IPS-NIHi7 (cell line): ENCODE measurements around the gene KRTAP10-10.
"Not testable (repeated sequence)": the region's sequence is repeated elsewhere in the genome, so short reads cannot be mapped to it uniquely, and the experiment has no call there.

Experiments used
- DNase-seq: peaks from one replicate; pipeline ENCODE4 v3.0.0; 2012; ENCODE audit warnings: mixed read lengths; ENCODE audit errors: extremely low spot score

Gene KRTAP10-10

GRCh38 chr21:44626673-44627143 is 10.4 kb upstream of the KRTAP10-10 start, which contains the start of gene KRTAP10-9:
TSS of gene KRTAP10-9 (plus strand) at chr21:44627093. CDS start at chr21:44627172, 79 bp downstream.
- DNase-seq = no peak

GRCh38 chr21:44627181-44627822 is 9.9 kb upstream of the KRTAP10-10 start:
- DNase-seq = not testable (repeated sequence)

DNA sequence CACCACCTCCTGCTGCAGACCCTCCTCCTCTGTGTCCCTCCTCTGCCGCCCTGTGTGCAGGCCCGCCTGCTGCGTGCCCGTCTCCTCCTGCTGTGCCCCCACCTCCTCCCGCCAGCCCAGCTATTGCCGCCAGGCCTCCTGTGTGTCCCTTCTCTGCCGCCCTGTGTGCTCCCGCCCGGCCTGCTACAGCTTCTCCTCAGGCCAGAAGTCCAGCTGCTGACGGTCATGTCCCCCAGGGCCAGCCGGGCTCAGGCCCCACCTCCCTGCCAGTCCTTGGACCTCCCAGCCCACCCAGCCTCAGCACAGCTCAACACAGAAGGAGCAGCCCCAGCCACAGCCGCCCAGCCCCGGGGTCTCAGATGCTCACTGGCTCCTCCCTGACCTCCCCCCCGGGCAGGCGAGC is 9.3 kb upstream of the KRTAP10-10 start:
- DNase-seq = not testable (repeated sequence)

GRCh38 chr21:44628707-44629391 is 8.3 kb upstream of the KRTAP10-10 start:
- DNase-seq = no peak

DNA sequence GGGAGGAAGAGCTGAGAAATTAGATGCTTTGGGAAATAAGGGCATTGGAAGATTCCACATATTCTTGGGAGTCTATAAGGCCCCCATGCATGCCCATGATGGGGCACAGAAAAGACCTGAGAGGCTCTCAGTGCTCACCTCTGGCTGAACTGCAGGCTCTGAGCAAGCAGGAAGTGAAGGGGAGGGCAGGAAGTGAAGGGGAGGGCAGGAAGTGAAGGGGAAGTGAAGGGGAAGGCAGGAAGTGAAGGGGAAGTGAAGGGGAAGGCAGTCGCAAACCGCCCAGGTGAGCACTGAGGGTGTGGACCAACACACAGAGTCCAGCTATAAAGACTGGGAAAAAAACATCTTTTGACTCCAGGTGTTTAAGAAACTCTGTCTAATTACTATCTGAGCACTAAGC is 6.7 kb upstream of the KRTAP10-10 start:
- DNase-seq = no peak

GRCh38 chr21:44632067-44632466 is 5.1 kb upstream of the KRTAP10-10 start:
- DNase-seq = no peak

GRCh38 chr21:44636209-44637017 is 743 bp upstream of the KRTAP10-10 start:
- no peak for DNase-seq

DNA sequence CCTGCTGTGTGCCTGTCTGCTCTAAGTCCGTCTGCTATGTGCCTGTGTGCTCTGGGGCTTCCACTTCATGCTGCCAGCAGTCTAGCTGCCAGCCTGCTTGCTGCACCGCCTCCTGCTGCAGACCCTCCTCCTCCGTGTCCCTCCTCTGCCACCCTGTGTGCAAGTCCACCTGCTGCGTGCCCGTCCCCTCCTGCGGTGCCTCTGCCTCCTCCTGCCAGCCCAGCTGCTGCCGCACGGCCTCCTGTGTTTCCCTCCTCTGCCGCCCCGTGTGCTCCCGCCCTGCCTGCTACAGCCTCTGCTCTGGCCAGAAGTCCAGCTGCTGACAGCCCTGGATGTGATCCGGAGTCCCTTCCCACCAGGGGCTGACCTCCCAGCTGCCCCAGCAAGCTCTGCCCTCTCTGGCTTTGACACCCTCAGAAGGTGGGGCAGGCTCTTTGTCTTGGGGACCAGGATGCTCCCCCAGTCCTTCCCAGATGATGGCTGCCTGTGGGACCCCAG is 744 bp downstream of the KRTAP10-10 start:
- not testable (repeated sequence) for DNase-seq

- not testable (repeated sequence) for DNase-seq
Measured at GRCh38 chr21:44638506-44639330, 1.6 kb downstream of the KRTAP10-10 start.

DNA sequence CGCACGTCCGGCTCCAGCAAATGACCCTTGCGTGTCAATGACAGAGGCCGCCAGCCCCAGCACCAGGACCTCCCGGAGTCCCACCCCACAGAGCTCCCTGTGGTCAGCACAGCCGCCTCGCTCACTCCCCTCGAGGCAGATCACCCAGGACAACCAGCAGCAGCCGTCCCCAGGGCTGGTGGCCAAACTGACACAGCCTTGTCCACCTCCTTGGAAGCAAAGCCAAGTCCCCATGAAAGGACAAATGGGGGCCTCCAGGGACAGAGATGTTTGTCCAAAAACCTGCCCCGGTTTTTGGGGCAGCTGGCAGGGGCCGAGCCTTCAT is 2.1 kb downstream of the KRTAP10-10 start:
- no peak for DNase-seq

DNA sequence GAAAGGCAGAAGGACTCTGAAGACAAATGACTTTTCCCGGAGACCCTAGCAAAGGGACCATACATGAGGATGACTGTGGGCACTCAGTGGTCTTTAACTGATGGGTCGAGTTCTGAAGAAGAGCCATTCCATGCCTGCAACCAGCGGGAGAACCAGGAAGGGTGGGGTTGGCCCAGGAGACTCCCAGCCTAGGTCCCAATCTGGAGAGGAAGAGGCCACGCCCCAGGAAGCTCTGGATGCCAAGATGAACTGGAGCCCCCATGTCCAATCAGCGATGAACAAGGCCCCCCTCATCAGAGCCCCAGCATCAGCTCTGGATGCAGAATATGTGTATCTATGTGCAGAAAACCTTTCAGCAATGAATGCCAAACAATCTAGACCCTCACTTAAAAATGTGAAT is 3.6 kb downstream of the KRTAP10-10 start:
- no peak for DNase-seq

GRCh38 chr21:44643741-44644310 is 6.7 kb downstream of the KRTAP10-10 start:
- no peak for DNase-seq

GRCh38 chr21:44644878-44645277 is 7.7 kb downstream of the KRTAP10-10 start:
- no peak for DNase-seq

- not testable (repeated sequence) for DNase-seq
Measured at GRCh38 chr21:44646366-44647221, 9.4 kb downstream of the KRTAP10-10 start, which contains the start of gene KRTAP10-11. TSS of gene KRTAP10-11 (plus strand) at chr21:44646414. CDS start at chr21:44646459, 45 bp downstream.

DNA sequence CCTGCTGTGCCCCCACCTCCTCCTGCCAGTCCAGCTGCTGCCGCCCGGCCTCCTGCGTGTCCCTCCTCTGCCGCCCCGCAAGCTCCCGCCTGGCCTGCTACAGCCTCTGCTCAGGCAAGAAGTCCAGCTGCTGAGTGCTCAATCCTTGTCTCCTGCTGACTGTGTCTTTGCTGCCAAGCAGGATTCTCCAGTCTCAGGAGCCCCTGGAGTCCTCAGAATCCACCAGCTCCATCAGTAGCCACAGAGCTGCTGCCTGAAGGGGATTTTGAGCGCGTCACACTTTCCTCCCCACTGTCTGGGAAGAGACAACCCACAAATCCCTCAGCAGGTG is 10.0 kb downstream of the KRTAP10-10 start:
- DNase-seq = no peak

DNA sequence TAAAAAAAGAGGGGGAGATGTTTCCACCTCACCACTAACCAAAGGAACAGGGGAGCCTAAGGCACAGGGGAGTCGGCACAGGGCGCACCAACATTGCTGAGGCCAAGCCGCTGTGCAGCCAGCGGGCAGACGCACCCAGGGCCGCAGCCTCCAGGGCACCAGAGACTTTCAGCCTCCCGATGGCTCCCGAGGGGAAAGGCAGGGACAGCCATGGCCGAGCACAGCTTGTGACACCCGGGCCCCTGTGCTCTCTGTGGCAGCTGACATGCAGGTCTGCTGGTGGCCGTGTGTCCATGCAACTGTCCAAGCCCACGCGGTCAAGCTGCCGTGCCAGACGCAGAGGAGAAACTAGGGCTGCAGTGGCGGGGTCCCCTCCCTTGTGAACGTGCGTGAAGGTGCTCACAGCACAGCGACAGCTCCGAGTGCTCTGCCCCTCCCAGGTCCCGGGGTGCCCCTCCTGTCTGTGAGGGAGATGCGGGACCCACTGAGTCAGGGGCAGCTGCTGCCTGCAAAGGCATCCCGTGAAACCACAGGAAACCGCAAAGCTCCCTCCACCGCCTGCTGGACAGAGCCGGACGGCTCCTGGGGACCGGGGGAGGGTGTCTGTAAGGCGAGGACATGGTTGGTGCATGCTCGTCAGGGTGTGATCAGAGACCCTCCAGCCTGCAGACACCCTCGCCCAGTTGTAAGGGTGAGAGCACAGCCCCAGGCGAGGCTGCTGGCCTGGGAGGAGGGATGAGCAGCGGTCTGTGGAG is 11.6 kb downstream of the KRTAP10-10 start:
- no peak for DNase-seq

- no peak for DNase-seq
Measured at GRCh38 chr21:44649521-44650100, 12.5 kb downstream of the KRTAP10-10 start.

DNA sequence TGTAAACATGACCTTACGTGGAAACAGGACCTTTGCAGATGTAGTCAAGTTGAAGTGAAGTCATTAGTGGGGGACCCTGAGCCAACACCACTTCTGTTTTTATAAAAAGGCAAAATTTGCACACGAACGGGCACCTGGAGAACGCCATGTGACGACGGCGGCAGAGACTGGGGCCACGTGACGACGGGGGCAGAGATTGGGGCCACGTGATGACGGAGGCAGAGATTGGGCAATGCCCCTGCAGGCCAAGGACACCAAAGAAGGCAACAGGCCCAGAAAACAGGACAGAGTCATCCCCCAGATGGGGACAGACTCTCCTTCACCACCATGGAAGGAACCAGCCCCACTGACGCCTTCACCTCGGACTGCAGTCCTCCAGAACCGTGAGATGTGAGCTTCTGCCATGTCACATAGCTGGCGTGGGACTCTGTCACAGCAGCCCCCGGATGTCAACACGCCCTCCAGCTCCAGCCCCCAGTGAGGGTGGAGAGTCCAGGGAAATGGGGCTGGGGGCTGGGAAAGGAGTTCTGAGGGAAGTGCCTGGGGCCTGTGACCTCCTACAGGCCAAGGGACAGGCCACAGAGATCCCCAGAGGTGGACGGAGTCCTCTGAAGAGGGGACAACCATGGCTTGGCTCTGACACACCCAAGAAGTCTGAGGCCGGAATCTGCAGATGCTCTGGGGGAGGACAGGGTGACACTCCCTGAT is 13.3 kb downstream of the KRTAP10-10 start:
- no peak for DNase-seq
